Measurements from ENCODE around the gene PHYHIPL. TPM values are rescaled to one million over a fixed set of nuclear protein-coding genes. Genes with fewer than 3 reads are reported as not detected.

PHYHIPL gene
- total RNA-seq, 4 donors from 2014 or later, result 0.39 to 1.7 (median 1.0) TPM

- H3K4me1 ChIP-seq, result peaks cover 0 to 30% (median 0%) of the 10 kb centered on the region in 3 donors
- no peak overlapping the region for H3K4me3 ChIP-seq
- no peak overlapping the region for H3K27ac ChIP-seq
- H3K27me3 ChIP-seq, result no peaks in the 10 kb centered on the region
- H3K36me3 ChIP-seq, result peaks cover 0 to 3% of the 10 kb centered on the region in 2 donors
- 67 to 77% methylated on average over 2 to 3 of the region's 4 CpGs for WGBS, 2 donors (ENCODE audit: low coverage in 1 of 2)
- no peaks in the 10 kb centered on the region for H3K9me3 ChIP-seq
- TF ChIP-seq POLR2A (IDR thresholded peaks at IDR 0.05) (no peak), EP300 (IDR thresholded peaks at IDR 0.05) (no peak), POLR2AphosphoS5 (IDR thresholded peaks at IDR 0.05) (no peak)
- no peak for ATAC-seq
Observed at GRCh38 chr10:59271160-59271559, 94.7 kb downstream of the PHYHIPL start.

- H3K27ac ChIP-seq, result no peak overlapping the region
- H3K27me3 ChIP-seq, result no peaks in the 10 kb centered on the region
- H3K9me3 ChIP-seq, result no peaks in the 10 kb centered on the region
- peaks cover 0 to 35% (median 0%) of the 10 kb centered on the region in 3 donors for H3K4me1 ChIP-seq
- no peak for TF ChIP-seq CTCF (IDR thresholded peaks at IDR 0.05)
- TF ChIP-seq POLR2AphosphoS5 (IDR thresholded peaks at IDR 0.05), result no peak
- TF ChIP-seq POLR2A (IDR thresholded peaks at IDR 0.05), result no peak
- no peak for TF ChIP-seq EP300 (IDR thresholded peaks at IDR 0.05)
- peaks cover 0 to 3% of the 10 kb centered on the region in 2 donors for H3K36me3 ChIP-seq
- H3K4me3 ChIP-seq, result no peak overlapping the region
- ATAC-seq, result no peak
Observed at GRCh38 chr10:59272061-59272460, 95.6 kb downstream of the PHYHIPL start.

- H3K36me3 ChIP-seq, result peaks cover 0 to 3% of the 10 kb centered on the region in 2 donors
- H3K27ac ChIP-seq, result no peak overlapping the region
- no peak overlapping the region for H3K4me3 ChIP-seq
- no peaks in the 10 kb centered on the region for H3K27me3 ChIP-seq
- H3K9me3 ChIP-seq, result no peaks in the 10 kb centered on the region
- TF ChIP-seq POLR2A (IDR thresholded peaks at IDR 0.05) (no peak), EP300 (IDR thresholded peaks at IDR 0.05) (no peak), POLR2AphosphoS5 (IDR thresholded peaks at IDR 0.05) (no peak), CTCF (IDR thresholded peaks at IDR 0.05) (no peak)
- H3K4me1 ChIP-seq, result peaks cover 0 to 42% (median 0%) of the 10 kb centered on the region in 3 donors
- ATAC-seq, result no peak
- WGBS, 2 donors (ENCODE audit: low coverage in 1 of 2), result 64 to 80% methylated on average over 1 of the region's 1 CpG
Observed at GRCh38 chr10:59273445-59273844, 97.0 kb downstream of the PHYHIPL start.

GRCh38 chr10:59276133-59276532, 99.7 kb downstream of the PHYHIPL start:
- ATAC-seq, result no peak
- TF ChIP-seq CTCF (IDR thresholded peaks at IDR 0.05) (no peak), POLR2AphosphoS5 (IDR thresholded peaks at IDR 0.05) (no peak), POLR2A (IDR thresholded peaks at IDR 0.05) (no peak), EP300 (IDR thresholded peaks at IDR 0.05) (no peak)
- peaks cover 0 to 53% (median 4%) of the 10 kb centered on the region in 3 donors for H3K4me1 ChIP-seq
- no peak overlapping the region for H3K27ac ChIP-seq
- H3K9me3 ChIP-seq, result no peaks in the 10 kb centered on the region
- no peaks in the 10 kb centered on the region for H3K27me3 ChIP-seq
- no peaks in the 10 kb centered on the region for H3K36me3 ChIP-seq
- no peak overlapping the region for H3K4me3 ChIP-seq

- Histone ChIP-seq H3K9me3 (no peaks in the 10 kb centered on the region), H3K4me3 (no peak overlapping the region), H3K27me3 (no peaks in the 10 kb centered on the region), H3K4me1 (peaks cover 0 to 50% (median 4%) of the 10 kb centered on the region in 3 donors), H3K27ac (no peak overlapping the region), H3K36me3 (peaks cover 0 to 2% of the 10 kb centered on the region in 2 donors)
- TF ChIP-seq EP300 (IDR thresholded peaks at IDR 0.05), result no peak
- no peak for TF ChIP-seq POLR2AphosphoS5 (IDR thresholded peaks at IDR 0.05)
- TF ChIP-seq POLR2A (IDR thresholded peaks at IDR 0.05), result no peak
- TF ChIP-seq CTCF (IDR thresholded peaks at IDR 0.05), result no peak
- ATAC-seq, result no peak
Observed at GRCh38 chr10:59276919-59277318, 100.5 kb downstream of the PHYHIPL start.

All from gastroesophageal sphincter (tissue), 4 donors.